ENCODE measurements around the gene OR2T35.
"Not testable (repeated sequence)": the region's sequence is repeated elsewhere in the genome, so short reads cannot be mapped to it uniquely, and the experiment has no call there.

Gene OR2T35, protein sequence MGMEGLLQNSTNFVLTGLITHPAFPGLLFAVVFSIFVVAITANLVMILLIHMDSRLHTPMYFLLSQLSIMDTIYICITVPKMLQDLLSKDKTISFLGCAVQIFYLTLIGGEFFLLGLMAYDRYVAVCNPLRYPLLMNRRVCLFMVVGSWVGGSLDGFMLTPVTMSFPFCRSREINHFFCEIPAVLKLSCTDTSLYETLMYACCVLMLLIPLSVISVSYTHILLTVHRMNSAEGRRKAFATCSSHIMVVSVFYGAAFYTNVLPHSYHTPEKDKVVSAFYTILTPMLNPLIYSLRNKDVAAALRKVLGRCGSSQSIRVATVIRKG

DNA sequence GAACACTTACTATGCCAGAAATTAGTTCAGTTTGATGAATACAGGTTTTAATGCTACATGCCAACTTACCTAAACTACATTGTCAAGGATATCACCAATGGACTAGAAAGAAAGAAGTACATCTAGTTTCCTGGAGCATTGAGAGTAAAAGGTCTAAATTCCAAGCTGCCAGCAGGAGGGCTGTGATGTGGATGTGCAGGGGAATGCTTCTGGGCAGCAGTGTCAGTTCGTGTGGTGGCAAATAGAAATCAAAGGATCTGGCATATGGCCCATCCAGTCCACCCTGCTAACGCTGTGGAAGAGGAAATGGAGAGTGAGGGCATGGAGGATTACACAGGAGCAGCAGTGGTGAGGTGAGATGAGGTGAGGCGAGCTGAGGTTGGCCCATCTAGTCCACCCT, at the start of gene OR2T35:
Gene OR2T35 (minus strand): TSS at position 101 of the 400 bp plus-strand sequence. CDS start 6,020 bp downstream, outside the sequence.
- DNase-seq: not testable (repeated sequence)

DNA sequence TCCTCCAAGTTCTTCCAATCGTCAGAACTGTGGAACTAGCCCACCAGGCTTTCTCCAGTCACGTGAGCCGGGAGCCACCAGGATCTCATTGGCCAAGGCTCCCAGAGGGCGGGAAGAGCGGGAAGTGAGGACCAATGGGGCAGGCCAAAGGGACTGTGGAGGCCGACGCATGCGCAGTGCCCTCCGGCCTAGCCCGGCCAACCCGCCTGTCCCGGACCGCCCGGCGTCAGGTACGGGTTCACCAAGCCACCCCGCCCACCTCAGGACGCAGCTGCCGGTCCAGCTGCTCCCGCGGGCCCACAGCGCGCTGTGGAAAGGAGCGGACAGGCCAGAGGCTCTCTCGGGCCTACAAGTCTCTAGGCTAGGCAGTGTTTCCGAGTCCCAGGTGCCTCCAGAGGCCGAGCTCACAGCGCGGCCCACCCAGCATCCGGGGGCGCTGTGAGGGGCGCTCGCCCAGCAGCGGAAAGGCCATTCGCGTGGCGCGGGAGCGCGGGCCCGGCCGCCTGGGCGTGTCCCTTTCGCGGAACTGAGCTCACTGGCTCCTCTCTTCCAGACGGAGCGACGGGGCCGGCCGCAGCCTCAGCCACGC, 46.6 kb upstream of the OR2T35 start:
- no peak for DNase-seq

DNA sequence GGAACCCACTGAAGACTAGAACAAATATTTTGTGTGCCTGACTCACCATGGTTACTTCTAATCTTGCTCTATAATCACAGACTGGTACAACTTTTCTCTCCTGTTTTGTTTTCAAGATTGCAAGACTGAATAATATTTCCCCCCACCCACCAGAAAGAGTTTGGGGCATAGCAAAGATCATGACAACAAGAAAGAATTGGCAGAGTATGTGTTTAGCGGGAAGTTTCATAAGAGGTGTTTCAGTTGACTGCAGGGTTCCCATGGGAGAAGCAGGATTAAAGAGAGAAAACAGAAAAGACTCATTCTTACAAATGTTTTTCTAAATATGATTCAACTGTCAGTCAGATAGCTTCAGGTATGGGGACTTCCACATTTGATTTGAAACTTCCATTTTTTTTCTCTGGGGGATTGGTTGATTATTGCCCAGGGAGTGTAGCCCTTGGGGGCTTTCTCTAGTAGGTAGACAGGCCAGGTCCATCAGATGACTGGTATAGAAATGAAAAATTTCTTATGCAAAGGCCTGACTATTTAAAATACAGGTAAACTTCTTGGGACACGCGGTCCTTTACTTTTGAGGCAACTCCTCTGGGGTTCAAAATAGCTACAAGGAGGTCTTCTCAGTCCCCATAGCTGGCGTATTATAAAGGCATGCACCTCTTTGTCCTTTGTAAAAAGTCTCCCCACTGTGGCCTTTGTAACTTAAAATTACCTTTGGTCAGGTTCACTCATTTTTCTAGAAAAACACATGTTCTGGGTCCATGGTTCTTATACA, 43.6 kb upstream of the OR2T35 start:
- DNase-seq: no peak

DNA sequence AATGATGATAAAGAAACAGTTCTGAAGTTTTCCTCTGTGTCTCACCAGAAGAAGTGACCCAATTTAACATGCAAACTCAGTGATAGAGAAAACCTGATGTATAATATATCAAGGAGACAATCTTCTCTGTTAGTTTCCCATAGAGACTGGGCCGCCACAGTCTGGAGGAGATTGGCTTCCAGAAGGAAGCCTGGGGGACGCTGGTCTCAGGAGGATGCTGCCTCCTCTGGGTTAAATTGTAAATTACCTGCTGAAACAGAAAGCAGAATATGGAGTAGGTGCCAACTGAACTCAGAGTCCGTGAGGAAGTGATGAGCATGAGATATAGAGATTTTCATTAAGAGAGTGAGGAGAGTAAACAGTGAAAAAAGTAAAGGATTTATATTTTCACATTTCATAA, 41.7 kb upstream of the OR2T35 start:
- DNase-seq: no peak

DNA sequence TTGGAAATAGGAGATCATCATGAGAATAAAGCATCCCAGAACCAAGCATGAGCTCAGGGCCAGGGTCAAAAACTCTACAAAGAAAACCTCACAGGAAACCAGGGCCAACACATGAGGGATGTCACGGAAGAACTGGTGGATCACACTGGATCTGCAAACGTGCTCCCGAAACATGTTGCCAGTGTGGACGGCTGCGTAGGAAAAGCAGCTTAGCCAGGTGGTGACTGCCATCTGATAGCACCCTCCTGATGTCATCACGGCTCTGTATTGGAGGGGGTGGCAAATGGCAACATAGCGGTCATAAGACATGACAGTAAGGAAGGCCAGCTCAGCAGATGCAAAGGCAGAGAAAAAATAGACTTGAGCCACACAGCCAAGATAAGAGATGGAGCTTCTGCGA, 36.6 kb upstream of the OR2T35 start:
- no peak for DNase-seq

- DNase-seq: no peak
Observed at GRCh38 chr1:248670003-248670402, 24.9 kb upstream of the OR2T35 start.

- DNase-seq: not testable (repeated sequence)
Observed at GRCh38 chr1:248663453-248664328, 18.6 kb upstream of the OR2T35 start.

DNA sequence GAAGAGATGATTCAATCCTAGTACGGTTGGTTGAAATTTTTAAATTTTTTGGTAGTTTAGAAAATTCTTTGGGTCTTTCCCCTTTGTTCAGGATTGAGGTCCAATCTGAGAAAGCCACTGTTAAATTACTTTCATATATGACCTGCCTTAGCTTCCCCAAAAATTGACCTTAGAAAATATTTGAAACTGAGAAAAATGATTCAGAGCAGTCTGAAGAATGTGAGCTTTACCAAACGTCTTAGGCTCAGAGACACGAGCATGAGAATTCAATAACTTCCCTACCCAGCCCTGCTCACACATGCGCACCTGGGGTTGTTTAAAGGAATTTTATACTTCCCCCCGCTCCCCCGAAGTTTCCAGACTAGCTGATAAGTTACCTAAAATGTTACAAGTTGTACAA, 11.7 kb upstream of the OR2T35 start:
- not testable (repeated sequence) for DNase-seq

GRCh38 chr1:248655354-248655753, 10.3 kb upstream of the OR2T35 start, which contains the start of gene OR2T27:
TSS of gene OR2T27 (minus strand) at chr1:248655528. CDS start at chr1:248650884, 4,644 bp downstream.
- DNase-seq: not testable (repeated sequence)

GRCh38 chr1:248648770-248649536, 3.9 kb upstream of the OR2T35 start:
- DNase-seq: not testable (repeated sequence)

GRCh38 chr1:248642971-248643651, 2.0 kb downstream of the OR2T35 start:
- DNase-seq: not testable (repeated sequence)

- not testable (repeated sequence) for DNase-seq
Observed at GRCh38 chr1:248641583-248641982, 3.5 kb downstream of the OR2T35 start.

DNA sequence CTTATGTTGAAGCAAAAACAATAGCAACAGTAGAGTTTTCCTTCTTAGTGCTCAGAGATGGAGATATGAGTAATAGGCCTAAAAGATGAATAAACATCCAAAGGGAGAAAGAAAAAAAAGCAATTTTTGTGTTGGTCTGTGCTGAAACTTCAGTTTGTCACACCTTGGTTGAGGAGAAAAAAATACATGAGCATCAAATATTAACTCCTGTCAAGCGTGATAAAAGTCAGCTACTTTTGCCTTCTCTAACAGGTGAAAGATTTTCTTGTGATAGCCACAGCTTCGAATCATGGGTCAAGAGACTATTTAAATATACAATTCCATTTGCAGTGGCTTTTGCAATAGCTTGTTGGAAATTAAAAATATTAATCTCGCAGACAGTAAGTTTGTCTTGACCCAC, 4.2 kb downstream of the OR2T35 start:
- not testable (repeated sequence) for DNase-seq

- not testable (repeated sequence) for DNase-seq
Observed at GRCh38 chr1:248639652-248640051, 5.4 kb downstream of the OR2T35 start.

DNA sequence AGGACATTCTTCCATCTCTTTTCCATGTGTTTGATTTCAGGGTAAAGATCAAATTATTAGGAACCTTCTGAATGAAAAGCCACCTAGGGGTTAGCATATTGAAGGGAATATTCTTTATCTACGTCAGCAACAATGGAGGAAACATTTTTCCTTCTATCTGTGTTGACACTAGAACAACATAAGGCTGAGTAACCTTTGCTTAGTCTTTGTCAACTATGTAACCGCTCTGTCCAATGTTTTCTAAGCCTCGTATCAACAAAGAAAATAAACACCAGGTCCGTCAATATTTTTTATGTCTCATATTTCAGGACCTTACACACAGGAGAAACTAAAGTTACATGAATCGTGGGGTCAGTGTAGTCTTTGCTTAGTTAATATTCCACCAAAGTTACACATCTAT, 8.5 kb downstream of the OR2T35 start:
- not testable (repeated sequence) for DNase-seq

DNA sequence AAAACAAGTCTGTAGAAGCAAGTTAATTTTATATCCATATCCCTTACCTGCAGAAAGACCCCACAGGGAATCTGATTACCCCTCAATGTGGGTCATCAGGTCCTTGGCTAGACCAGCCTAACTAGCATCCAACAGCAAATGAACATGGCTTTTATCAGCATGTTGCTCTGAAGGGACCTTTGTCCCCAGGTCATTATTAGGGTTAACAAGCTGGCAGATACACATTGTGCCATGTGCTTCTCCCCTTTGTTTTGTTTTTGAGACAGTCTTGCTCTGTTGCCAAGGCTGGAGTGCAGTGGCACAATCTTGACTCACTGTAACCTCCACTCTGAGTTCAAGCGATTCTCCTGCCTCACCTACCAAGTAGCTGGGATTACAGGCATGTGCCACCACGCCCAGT, 10.1 kb downstream of the OR2T35 start, which contains the start of gene OR2T11:
Gene OR2T11 (minus strand): TSS at position 101 of the 400 bp plus-strand sequence. CDS start 7,963 bp downstream, outside the sequence.
- DNase-seq: not testable (repeated sequence)

- no peak for DNase-seq
Observed at GRCh38 chr1:248631354-248632008, 13.6 kb downstream of the OR2T35 start.

GRCh38 chr1:248630551-248630950, 14.5 kb downstream of the OR2T35 start:
- no peak for DNase-seq

- no peak for DNase-seq
Observed at GRCh38 chr1:248627971-248628844, 16.9 kb downstream of the OR2T35 start.

Data from activated effector memory CD4-positive, alpha-beta T cell treated with Interleukin-2 at 50 U/mL for 16 hours (primary cell).